ENCODE results near the gene NTNG2. TPM values are rescaled to one million over a fixed set of nuclear protein-coding genes. Genes with fewer than 3 reads are reported as not detected.

Gene NTNG2
- total and polyA plus RNA-seq, 2 of the 13 experiments (the other 11 are each of a cell fraction or from before 2014, with no cell fraction given): 0.02 to 0.36 TPM

DNA sequence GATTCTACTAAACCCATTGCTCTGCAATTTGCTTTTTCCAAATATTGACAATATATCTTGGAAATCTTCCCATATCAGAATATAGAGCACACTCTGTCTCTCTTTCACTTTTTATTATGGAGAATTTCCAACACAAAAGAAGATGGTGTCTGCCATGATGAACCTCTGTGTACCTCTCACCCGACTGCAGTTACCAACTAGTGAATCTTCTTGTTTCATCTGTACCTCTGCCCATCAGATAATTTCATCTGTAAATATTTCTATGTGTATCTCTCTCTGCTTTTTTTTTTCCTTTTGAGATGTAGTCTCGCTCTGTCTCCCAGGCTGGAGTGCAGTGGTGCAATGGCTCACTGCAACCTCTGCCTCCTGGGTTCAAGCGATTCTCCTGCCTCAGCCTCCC lies 62.8 kb downstream of the NTNG2 start:
- Histone ChIP-seq H3K4me1 (ENCODE audit: insufficient read depth, low read length) (no peaks in the 10 kb centered on the region), H3K4me3 (replicated peaks in 1 of 3; ENCODE audit: insufficient read depth in 1 of 3, low read depth in 2 of 3, low read length in 3 of 3) (no peak overlapping the region), H3K36me3 (replicated peaks in 1 of 2; ENCODE audit: control insufficient read depth in 1 of 2, insufficient read depth in 2 of 2, low read length in 2 of 2) (no peaks in the 10 kb centered on the region), H4K20me1 (ENCODE audit: insufficient read depth, low read length) (no peaks in the 10 kb centered on the region), H3K27me3 (ENCODE audit: control insufficient read depth in 1 of 2, insufficient read depth in 2 of 2, low read length in 2 of 2) (peaks cover 10 to 76% of the 10 kb centered on the region in 2 experiments), H3K4me2 (ENCODE audit: low read depth, low read length) (no peak overlapping the region), H3K79me2 (ENCODE audit: insufficient read depth, low read length) (no peaks in the 10 kb centered on the region), H3K27ac (ENCODE audit: extremely low read length, insufficient read depth, low read length) (no peak overlapping the region), H3K9me3 (ENCODE audit: low read length) (no peaks in the 10 kb centered on the region), H2AFZ (ENCODE audit: low read length) (no peak overlapping the region), H3K9ac (ENCODE audit: insufficient read depth, low read depth, low read length) (no peak overlapping the region)
- 12% methylated on average over 3 of the region's 3 CpGs for WGBS (ENCODE audit: low lambda C conversion rate)
- in situ Hi-C loops (cut with HindIII; ENCODE audit: extremely low pct_ligation_motif_present, low pct_unique_long_range_greater_than_20kb): loop anchor here (25.0 kb wide), 1 partner anchor 637 kb away; no protein-coding TSS in a partner anchor
- no peak for FAIRE-seq
- ChIA-PET POLR2A (no interaction called here), CTCF (ENCODE audit: low intra/inter-chr PET ratio, low total read pairs) (no interaction called here)
- no peak for ATAC-seq
- DNase-seq (ENCODE audit: low spot score): no peak
- no TSS peak for BruUV-seq (replicated peaks)
- intact Hi-C loops (cut with micrococcal nuclease; ENCODE audit: unreplicated experiment): no loop called here
- TF ChIP-seq GATA4 (IDR thresholded peaks at IDR 0.05; ENCODE audit: borderline replicate concordance, low read depth) (no peak), TAF15 (IDR thresholded peaks at IDR 0.05; ENCODE audit: low read depth, low read length, poor library complexity, severe bottlenecking) (no peak), ZNF329 (CRISPR knock-in tag; IDR thresholded peaks at IDR 0.05; ENCODE audit: low read depth) (no peak), ZBTB20 (CRISPR knock-in tag; IDR thresholded peaks at IDR 0.05; ENCODE audit: borderline replicate concordance, low read depth) (no peak), ZBED4 (CRISPR knock-in tag; IDR thresholded peaks at IDR 0.05; ENCODE audit: borderline replicate concordance) (no peak), ZNF160 (CRISPR knock-in tag; IDR thresholded peaks at IDR 0.05) (no peak)
- TF ChIP-seq, protein P1, sequence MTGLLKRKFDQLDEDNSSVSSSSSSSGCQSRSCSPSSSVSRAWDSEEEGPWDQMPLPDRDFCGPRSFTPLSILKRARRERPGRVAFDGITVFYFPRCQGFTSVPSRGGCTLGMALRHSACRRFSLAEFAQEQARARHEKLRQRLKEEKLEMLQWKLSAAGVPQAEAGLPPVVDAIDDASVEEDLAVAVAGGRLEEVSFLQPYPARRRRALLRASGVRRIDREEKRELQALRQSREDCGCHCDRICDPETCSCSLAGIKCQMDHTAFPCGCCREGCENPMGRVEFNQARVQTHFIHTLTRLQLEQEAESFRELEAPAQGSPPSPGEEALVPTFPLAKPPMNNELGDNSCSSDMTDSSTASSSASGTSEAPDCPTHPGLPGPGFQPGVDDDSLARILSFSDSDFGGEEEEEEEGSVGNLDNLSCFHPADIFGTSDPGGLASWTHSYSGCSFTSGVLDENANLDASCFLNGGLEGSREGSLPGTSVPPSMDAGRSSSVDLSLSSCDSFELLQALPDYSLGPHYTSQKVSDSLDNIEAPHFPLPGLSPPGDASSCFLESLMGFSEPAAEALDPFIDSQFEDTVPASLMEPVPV (CRISPR knock-in tag; IDR thresholded peaks at IDR 0.05): no peak
- TF ChIP-seq, protein P2, sequence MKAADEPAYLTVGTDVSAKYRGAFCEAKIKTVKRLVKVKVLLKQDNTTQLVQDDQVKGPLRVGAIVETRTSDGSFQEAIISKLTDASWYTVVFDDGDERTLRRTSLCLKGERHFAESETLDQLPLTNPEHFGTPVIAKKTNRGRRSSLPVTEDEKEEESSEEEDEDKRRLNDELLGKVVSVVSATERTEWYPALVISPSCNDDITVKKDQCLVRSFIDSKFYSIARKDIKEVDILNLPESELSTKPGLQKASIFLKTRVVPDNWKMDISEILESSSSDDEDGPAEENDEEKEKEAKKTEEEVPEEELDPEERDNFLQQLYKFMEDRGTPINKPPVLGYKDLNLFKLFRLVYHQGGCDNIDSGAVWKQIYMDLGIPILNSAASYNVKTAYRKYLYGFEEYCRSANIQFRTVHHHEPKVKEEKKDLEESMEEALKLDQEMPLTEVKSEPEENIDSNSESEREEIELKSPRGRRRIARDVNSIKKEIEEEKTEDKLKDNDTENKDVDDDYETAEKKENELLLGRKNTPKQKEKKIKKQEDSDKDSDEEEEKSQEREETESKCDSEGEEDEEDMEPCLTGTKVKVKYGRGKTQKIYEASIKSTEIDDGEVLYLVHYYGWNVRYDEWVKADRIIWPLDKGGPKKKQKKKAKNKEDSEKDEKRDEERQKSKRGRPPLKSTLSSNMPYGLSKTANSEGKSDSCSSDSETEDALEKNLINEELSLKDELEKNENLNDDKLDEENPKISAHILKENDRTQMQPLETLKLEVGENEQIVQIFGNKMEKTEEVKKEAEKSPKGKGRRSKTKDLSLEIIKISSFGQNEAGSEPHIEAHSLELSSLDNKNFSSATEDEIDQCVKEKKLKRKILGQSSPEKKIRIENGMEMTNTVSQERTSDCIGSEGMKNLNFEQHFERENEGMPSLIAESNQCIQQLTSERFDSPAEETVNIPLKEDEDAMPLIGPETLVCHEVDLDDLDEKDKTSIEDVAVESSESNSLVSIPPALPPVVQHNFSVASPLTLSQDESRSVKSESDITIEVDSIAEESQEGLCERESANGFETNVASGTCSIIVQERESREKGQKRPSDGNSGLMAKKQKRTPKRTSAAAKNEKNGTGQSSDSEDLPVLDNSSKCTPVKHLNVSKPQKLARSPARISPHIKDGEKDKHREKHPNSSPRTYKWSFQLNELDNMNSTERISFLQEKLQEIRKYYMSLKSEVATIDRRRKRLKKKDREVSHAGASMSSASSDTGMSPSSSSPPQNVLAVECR (CRISPR knock-in tag; IDR thresholded peaks at IDR 0.05; ENCODE audit: borderline replicate concordance): no peak
- TF ChIP-seq, protein P3, sequence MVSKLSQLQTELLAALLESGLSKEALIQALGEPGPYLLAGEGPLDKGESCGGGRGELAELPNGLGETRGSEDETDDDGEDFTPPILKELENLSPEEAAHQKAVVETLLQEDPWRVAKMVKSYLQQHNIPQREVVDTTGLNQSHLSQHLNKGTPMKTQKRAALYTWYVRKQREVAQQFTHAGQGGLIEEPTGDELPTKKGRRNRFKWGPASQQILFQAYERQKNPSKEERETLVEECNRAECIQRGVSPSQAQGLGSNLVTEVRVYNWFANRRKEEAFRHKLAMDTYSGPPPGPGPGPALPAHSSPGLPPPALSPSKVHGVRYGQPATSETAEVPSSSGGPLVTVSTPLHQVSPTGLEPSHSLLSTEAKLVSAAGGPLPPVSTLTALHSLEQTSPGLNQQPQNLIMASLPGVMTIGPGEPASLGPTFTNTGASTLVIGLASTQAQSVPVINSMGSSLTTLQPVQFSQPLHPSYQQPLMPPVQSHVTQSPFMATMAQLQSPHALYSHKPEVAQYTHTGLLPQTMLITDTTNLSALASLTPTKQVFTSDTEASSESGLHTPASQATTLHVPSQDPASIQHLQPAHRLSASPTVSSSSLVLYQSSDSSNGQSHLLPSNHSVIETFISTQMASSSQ (IDR thresholded peaks at IDR 0.05; ENCODE audit: low read depth): no peak
- TF ChIP-seq, protein P3 (CRISPR knock-in tag; IDR thresholded peaks at IDR 0.05; ENCODE audit: borderline replicate concordance): no peak

Data from HepG2 (cell line).